Liver (tissue), 9 donors: ENCODE data around the gene KRTAP4-4. TPM values are rescaled to one million over a fixed set of nuclear protein-coding genes. Genes with fewer than 3 reads are reported as not detected.
"Not testable (repeated sequence)": the region's sequence is repeated elsewhere in the genome, so short reads cannot be mapped to it uniquely, and the experiment has no call there.

ENCODE experiments used
- DNase-seq: peaks from one replicate; pipeline ENCODE4 v3.0.0-alpha.2; 2017; ENCODE audit warnings: low spot score
- H3K27ac ChIP-seq, 2 donors: one replicate each; pipeline ENCODE4 v1.7.0; 2013; ENCODE audit warnings: inconsistent platforms in 2 of 2, low read length in 2 of 2, control low read depth in 1 of 2, low read depth in 1 of 2, mild to moderate bottlenecking in 1 of 2
- H3K27me3 ChIP-seq, 4 donors: one replicate each; pipeline versions ENCODE4 v1.6.1 to v1.7.0; 2013; ENCODE audit warnings: low read length in 3 of 4, inconsistent platforms in 1 of 4, mild to moderate bottlenecking in 1 of 4, moderate library complexity in 1 of 4; ENCODE audit not compliant: control insufficient read depth in 4 of 4, insufficient read depth in 4 of 4
- H3K36me3 ChIP-seq, 4 donors: one replicate each; pipeline versions ENCODE4 v1.6.1 to v1.7.0; 2013; ENCODE audit warnings: low read length in 3 of 4, mild to moderate bottlenecking in 3 of 4, low read depth in 1 of 4, moderate library complexity in 1 of 4; ENCODE audit not compliant: control insufficient read depth in 4 of 4, insufficient read depth in 3 of 4
- H3K4me1 ChIP-seq, 4 donors: one replicate each; pipeline versions ENCODE4 v1.6.1 to v1.7.0; 2013; ENCODE audit warnings: low read length in 3 of 4, mild to moderate bottlenecking in 3 of 4, moderate library complexity in 1 of 4; ENCODE audit not compliant: control insufficient read depth in 4 of 4, insufficient read depth in 4 of 4
- H3K4me3 ChIP-seq, 3 donors: one replicate each; pipeline versions ENCODE4 v1.6.1 to v1.7.0; 2013; ENCODE audit warnings: low read length in 3 of 3, control low read depth in 1 of 3, low read depth in 1 of 3, mild to moderate bottlenecking in 1 of 3
- H3K9ac ChIP-seq, 2 donors: one replicate each; pipeline ENCODE4 v1.7.0; 2013; ENCODE audit warnings: low read length in 2 of 2, mild to moderate bottlenecking in 2 of 2, moderate library complexity in 2 of 2, control low read depth in 1 of 2, low read depth in 1 of 2
- H3K9me3 ChIP-seq, 4 donors: one replicate each; pipeline versions ENCODE4 v1.6.1 to v1.7.0; 2013; ENCODE audit warnings: low read length in 3 of 4; ENCODE audit not compliant: control insufficient read depth in 4 of 4
- ATF3 ChIP-seq: IDR thresholded peaks from 2 replicates; pipeline ENCODE4 v1.6.1; 2016; ENCODE audit warnings: antibody characterized with exemption
- FOXA1 ChIP-seq: IDR thresholded peaks from 2 replicates; pipeline ENCODE4 v1.6.1; 2016; ENCODE audit warnings: antibody characterized with exemption
- FOXA2 ChIP-seq: IDR thresholded peaks from 2 replicates; pipeline ENCODE4 v1.6.1; 2016; ENCODE audit warnings: antibody characterized with exemption
- GABPA ChIP-seq, 2 donors: IDR thresholded peaks in 1 of 2; conservative IDR thresholded peaks in 1 of 2; 2 replicates each; pipeline ENCODE4 v1.6.1; 2016; ENCODE audit warnings: antibody characterized with exemption in 2 of 2, mild to moderate bottlenecking in 1 of 2, moderate library complexity in 1 of 2
- HNF4A ChIP-seq, 2 donors: conservative IDR thresholded peaks; 2 replicates each; pipeline ENCODE4 v1.6.1; 2016; ENCODE audit warnings: antibody characterized with exemption in 2 of 2, mild to moderate bottlenecking in 2 of 2
- JUND ChIP-seq, 2 donors: IDR thresholded peaks; 2 replicates each; pipeline ENCODE4 v1.6.1; 2016; ENCODE audit warnings: antibody characterized with exemption in 2 of 2
- MAX ChIP-seq: IDR thresholded peaks from 2 replicates; pipeline ENCODE4 v1.6.1; 2016; ENCODE audit warnings: antibody characterized with exemption
- NR2F2 ChIP-seq: IDR thresholded peaks from 2 replicates; pipeline ENCODE4 v1.6.1; 2016; ENCODE audit warnings: antibody characterized with exemption
- RAD21 ChIP-seq, 2 donors: IDR thresholded peaks; 2 replicates each; pipeline ENCODE4 v1.6.1; 2016; ENCODE audit warnings: antibody characterized with exemption in 2 of 2, mild to moderate bottlenecking in 2 of 2
- REST ChIP-seq: IDR thresholded peaks from 2 replicates; pipeline ENCODE4 v1.6.1; 2016; ENCODE audit warnings: antibody characterized with exemption, mild to moderate bottlenecking
- RXRA ChIP-seq, 2 donors: IDR thresholded peaks; 2 replicates each; pipeline ENCODE4 v1.6.1; 2017 to 2018; ENCODE audit warnings: antibody characterized with exemption in 2 of 2, mild to moderate bottlenecking in 1 of 2
- SP1 ChIP-seq: IDR thresholded peaks from 2 replicates; pipeline ENCODE4 v1.6.1; 2018; ENCODE audit warnings: antibody characterized with exemption, mild to moderate bottlenecking
- TAF1 ChIP-seq: conservative IDR thresholded peaks from 2 replicates; pipeline ENCODE4 v1.6.1; 2016; ENCODE audit warnings: antibody characterized with exemption, mild to moderate bottlenecking
- YY1 ChIP-seq: IDR thresholded peaks from 2 replicates; pipeline ENCODE4 v1.6.1; 2016; ENCODE audit warnings: antibody characterized with exemption, mild to moderate bottlenecking
- WGBS: extraction: QIAGEN DNeasy Blood & Tissue Kit; methylation state at CpG from one replicate; pipeline ENCODE4 v1.1.7; 2013; 5-methylcytosine and 5-hydroxymethylcytosine counted together
- polyA plus RNA-seq, 2 donors: library from polyadenylated mRNA; stranded (reverse) in 1 of 2; unstranded in 1 of 2; fragments of 200-250 nt in 1 of 2; fragments of >200 nt in 1 of 2; fragmentation: Nextera tagmentation in 1 of 2; extraction: Ambion mirVana in 1 of 2; gene quantifications; one replicate each; pipeline versions ENCODE4 v1.2.1 to v1.2.3, GENCODE V29; 2013 to 2015
- total RNA-seq, 2 donors: library from RNA; depleted of rRNA; stranded (reverse); fragments of >200 nt; gene quantifications; one replicate each; pipeline ENCODE4 v1.2.3, GENCODE V29; 2014
- TF ChIP-seq, protein P1 (sequence below): fragments of 150-350 bp; IDR thresholded peaks from 2 replicates; pipeline ENCODE4 v1.5.1; 2017; ENCODE audit warnings: improper control_type of control experiment, low read depth, low read length; ENCODE audit not compliant: missing input control
- donor health status: healthy.
- donor health status: healthy.
- donor health status: healthy.
- donor health status: healthy.
- donor health status: healthy.

Gene KRTAP4-4
- total and polyA plus RNA-seq, 4 donors: not detected

GRCh38 chr17:41163828-41164227 lies 3.3 kb upstream of the KRTAP4-4 start:
- no peak for DNase-seq
- peaks cover 0 to 5% (median under 1%) of the 10 kb centered on the region in 4 donors for H3K27me3 ChIP-seq
- H3K4me1 ChIP-seq: no peaks in the 10 kb centered on the region
- no peak overlapping the region for H3K9ac ChIP-seq
- H3K27ac ChIP-seq: no peak overlapping the region
- WGBS: 68% methylated on average over 7 of the region's 7 CpGs
- H3K4me3 ChIP-seq: no peak overlapping the region
- TF ChIP-seq, protein P1, sequence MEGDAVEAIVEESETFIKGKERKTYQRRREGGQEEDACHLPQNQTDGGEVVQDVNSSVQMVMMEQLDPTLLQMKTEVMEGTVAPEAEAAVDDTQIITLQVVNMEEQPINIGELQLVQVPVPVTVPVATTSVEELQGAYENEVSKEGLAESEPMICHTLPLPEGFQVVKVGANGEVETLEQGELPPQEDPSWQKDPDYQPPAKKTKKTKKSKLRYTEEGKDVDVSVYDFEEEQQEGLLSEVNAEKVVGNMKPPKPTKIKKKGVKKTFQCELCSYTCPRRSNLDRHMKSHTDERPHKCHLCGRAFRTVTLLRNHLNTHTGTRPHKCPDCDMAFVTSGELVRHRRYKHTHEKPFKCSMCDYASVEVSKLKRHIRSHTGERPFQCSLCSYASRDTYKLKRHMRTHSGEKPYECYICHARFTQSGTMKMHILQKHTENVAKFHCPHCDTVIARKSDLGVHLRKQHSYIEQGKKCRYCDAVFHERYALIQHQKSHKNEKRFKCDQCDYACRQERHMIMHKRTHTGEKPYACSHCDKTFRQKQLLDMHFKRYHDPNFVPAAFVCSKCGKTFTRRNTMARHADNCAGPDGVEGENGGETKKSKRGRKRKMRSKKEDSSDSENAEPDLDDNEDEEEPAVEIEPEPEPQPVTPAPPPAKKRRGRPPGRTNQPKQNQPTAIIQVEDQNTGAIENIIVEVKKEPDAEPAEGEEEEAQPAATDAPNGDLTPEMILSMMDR: no peak
- TF ChIP-seq FOXA1: no peak
- no peak for TF ChIP-seq HNF4A (conservative IDR thresholded peaks at IDR 0.05)
- no peak for TF ChIP-seq JUND (IDR thresholded peaks at IDR 0.05)
- TF ChIP-seq YY1: no peak
- no peak for TF ChIP-seq ATF3
- TF ChIP-seq REST: no peak
- TF ChIP-seq NR2F2: no peak
- TF ChIP-seq RXRA (IDR thresholded peaks at IDR 0.05): no peak
- no peak for TF ChIP-seq MAX
- no peak for TF ChIP-seq RAD21 (IDR thresholded peaks at IDR 0.05)
- TF ChIP-seq FOXA2: no peak
- H3K36me3 ChIP-seq: no peaks in the 10 kb centered on the region
- no peaks in the 10 kb centered on the region for H3K9me3 ChIP-seq

DNA sequence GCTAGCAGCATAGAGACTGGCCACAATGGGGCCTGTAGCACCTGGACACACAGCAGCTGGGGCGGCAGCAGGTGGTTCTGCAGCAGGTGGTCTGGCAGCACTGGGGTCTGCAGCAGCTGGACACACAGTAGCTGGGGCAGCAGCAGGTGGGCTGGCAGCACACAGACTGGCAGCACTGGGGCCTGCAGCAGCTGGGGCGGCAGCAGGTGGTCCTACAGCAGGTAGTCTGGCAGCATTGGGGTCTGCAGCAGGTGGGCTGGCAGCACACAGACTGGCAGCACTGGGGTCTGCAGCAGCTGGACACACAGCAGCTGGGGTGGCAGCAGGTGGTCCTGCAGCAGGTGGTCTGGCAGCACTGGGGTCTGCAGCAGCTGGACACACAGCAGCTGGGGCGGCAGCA lies 358 bp downstream of the KRTAP4-4 start:
- H3K4me1 ChIP-seq, H3K4me3 ChIP-seq, H3K9ac ChIP-seq, H3K9me3 ChIP-seq, H3K27me3 ChIP-seq, H3K27ac ChIP-seq, DNase-seq, H3K36me3 ChIP-seq: not testable (repeated sequence)
- WGBS: 88% methylated on average over 3 of the region's 3 CpGs

DNA sequence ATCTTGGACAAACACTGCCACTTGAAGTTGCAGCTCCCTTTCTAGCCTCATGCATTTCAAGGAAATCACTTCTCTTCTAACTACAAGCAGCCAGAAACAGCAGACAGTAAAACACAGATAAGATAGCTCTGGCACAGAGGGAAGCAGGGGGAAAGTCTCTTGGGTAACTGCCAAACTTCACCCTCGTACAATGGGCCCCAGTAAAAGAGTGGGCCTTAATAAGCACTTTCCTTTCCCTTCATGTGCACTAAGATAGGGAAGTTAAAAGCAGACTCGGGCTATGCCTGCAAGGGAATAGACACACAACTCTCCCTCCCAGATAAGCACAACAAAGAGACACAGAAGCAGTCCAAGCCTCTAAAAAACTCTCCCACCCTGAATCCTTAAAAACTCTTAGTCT lies 6.7 kb downstream of the KRTAP4-4 start:
- Histone ChIP-seq H3K9me3 (no peaks in the 10 kb centered on the region), H3K27ac (no peak overlapping the region), H3K36me3 (no peaks in the 10 kb centered on the region), H3K4me1 (no peaks in the 10 kb centered on the region), H3K4me3 (no peak overlapping the region), H3K27me3 (peaks cover 0 to 3% (median 0%) of the 10 kb centered on the region in 4 donors), H3K9ac (no peak overlapping the region)
- WGBS: 17% methylated on average over 2 of the region's 2 CpGs
- no peak for DNase-seq
- TF ChIP-seq YY1 (no peak), ATF3 (no peak), SP1 (no peak), REST (no peak), RAD21 (IDR thresholded peaks at IDR 0.05) (no peak), GABPA (IDR thresholded peaks at IDR 0.05 in 1 of 2, conservative IDR thresholded peaks at IDR 0.05 in 1 of 2) (no peak), MAX (no peak), TAF1 (no peak), HNF4A (conservative IDR thresholded peaks at IDR 0.05) (no peak), JUND (IDR thresholded peaks at IDR 0.05) (no peak)
- TF ChIP-seq, protein P1: no peak
